GM20431 (cell line): Measurements from ENCODE around the gene AFF3.
"Not testable (repeated sequence)": the region's sequence is repeated elsewhere in the genome, so short reads cannot be mapped to it uniquely, and the experiment has no call there.

Experiments used
- in situ Hi-C: fragments of 300-500 bp; cut with MseI, MboI; formaldehyde crosslinking; loops from one replicate; pipeline ENCODE4 v1.15.0; 2020; ENCODE audit warnings: low sequenced_read_pairs; ENCODE audit not compliant: unreplicated experiment

Gene AFF3

DNA sequence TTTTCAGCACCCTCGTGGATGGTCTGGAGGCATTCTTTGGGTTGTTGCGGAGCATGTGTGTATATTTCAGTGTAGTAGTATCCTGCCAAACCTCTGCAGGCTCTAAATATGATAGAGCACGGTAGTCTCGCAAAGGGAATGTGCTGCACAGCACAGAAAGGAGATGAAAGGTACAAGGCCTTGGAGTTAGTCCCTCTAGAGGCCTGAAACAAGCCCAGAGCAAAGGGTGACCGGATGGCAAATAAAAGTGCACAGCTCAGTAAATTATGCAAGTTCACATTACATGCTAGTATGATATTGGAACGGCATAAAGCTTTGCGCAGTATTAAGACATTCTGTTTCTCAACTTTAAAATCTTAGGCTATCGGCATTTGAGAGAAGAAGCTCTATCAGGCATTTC lies 358.1 kb downstream of the AFF3 start:
- in situ Hi-C loops = no loop called here

DNA sequence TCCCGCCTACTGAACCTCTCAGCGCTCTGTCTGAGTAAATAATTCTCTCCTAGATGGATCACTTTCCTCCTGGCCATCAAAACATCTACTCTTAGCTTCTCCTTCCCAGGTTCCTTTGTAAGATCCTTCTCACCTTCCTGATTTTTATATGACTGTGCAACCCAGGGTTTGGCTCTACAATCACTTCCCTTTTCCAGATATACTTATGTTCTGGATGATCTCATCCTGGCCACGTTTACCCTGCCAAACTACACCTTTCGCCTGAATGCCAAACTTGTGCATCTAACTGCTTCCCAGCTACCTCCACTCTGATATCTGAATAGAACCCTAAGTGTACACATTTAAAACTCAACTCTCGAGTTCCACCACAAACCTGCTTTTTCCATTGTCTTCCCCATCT lies 362.1 kb downstream of the AFF3 start:
- in situ Hi-C loops = no loop called here

DNA sequence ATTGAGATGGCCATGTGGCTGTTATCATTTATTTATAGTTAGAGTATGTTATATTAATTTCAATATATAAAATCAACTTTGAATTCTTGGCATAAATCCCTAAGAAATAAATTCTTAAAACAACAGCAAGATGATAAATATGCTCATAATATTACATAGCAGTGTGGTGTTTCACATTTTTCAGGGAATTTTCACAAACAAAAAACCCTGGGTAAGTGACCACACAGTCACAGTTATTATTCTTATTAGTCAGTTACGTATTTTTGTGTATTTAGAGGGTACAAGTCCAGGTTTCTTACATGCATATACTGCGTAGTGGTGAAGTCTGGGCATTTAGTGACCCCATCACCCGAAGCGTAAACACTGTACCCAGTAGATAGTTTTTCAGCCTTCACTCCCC lies 363.1 kb downstream of the AFF3 start:
- in situ Hi-C loops = no loop called here

DNA sequence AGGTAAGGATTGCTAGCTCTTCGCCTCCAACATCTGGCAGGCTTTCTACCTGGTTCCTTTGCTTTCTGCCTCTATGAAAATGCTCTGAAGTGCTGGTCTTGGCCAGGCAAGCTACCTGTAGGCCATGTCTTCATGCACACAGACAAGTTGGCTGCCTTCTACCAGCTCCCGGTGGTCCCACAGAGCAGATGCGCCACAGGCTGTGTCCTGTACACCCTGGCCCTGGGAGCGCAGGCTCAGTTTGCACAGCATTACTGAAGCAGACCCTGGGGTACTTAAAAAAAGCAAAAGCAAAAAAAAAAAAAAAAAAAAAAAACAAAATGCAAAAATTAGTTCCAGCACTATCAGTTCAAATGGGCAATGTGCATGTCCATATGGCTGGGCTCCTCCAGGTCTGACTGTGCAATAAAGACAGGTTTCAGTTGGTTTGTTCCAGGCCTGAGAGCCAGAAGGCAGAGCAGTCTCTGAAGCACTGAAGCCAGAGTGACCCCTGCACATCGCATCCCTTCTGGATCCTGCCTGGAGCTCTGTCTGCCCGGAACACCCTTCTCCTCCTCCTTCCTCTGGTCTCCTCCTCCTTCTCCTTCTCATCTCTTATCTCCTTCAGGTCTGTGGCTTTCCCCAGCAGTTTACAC lies 364.6 kb downstream of the AFF3 start:
- in situ Hi-C loops = no loop called here

DNA sequence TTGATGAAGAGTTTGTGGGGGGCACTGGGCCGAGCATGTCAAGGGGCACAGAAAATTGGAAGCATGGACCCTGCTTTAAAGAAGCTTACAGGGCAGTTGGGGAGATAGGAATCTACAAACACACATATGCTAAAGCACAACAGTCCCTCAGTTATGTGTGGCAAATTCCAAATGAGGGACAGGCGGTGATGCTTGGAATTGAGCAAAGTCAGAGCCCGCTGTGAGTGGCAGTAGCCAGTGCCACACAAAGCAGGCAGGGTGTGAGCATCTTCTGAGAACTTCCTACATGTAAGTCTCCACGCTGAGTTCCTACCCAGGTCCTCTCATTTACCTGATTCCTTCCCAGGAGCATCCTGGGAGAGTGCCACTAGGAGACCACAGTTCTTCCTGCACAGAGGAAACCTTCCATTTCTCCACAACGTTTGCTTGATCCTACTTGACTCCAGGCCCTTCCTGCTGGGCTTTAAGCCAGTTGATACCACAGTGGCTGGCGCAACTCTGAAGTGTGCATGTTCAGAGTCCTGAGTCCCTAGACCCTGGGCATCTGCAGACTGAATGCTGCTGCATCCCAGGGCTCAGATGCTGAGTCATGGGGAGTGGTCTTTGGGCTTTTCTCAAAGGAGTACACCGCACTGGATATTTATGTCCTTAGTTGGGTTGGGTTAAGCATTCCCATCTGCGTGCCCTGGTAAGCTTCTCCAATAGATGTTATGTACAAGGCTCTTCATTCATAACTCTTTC lies 365.3 kb downstream of the AFF3 start:
- in situ Hi-C loops = no loop called here

DNA sequence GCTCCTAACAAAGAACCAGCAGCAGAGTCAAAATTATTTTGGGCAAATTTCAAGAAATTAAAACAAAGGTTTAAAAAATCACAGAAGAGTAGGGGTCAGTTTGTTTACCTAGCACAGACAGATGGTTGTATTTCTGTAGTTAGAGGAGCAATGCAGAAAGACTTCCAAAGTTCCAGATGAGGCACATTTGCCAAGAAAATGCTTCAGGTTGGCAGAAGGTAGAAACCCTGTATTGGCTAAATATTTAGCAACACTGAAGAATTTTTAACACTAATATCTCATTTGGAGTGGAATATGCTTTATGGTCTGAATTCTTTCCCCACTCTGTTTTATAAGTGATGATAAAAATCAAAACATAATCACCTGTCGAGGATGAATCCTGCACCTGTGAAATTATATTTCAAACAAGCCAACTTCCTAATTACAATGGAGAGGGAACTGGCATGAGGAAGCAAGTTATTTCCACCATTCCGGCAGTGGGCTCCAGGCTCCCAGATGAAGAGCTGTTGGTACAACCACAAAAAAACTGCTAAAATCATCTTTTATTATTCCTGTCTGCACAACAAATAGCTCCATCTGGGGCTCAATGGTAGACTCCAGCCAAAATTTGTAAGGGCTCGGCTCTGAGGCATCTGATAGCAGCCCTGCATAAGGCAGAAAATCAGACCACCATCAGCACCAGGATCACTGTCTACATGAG lies 366.0 kb downstream of the AFF3 start:
- in situ Hi-C loops = no loop called here

DNA sequence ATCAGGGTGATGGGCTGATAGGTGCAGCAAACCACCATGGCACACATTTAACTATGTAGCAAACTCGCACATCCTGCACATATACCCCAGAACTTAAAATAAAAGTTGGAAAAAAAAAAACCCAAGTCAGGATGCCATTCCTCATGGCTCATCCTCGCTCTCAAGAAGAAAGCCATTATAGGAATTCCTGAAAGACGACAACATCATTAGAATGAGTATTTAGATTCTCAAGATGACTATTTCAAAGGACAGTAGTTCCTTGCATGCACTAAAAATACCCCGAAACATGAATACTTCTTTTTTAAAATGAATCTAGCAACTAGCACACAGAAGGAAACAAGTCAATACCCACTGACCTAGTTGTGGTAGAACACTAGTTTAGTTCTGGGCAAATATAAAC lies 366.8 kb downstream of the AFF3 start:
- in situ Hi-C loops = no loop called here

DNA sequence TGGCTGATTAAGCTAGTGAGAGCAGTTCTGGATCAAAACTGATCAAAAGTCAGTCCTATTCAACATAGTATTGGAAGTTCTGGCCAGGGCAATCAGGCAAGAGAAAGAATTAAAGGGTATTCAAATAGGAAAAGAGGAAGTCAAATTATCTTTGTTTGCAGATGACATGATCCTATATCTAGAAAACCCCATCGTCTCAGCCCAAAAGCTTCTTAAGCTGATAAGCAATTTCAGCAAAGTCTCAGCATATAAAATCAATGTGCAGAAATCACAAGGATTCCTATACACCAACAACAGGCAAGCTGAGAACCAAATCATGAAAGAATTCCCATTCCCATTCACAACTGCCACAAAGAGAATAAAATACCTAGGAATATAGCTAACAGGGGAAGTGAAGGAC lies 368.7 kb downstream of the AFF3 start:
- in situ Hi-C loops = not testable (repeated sequence)

DNA sequence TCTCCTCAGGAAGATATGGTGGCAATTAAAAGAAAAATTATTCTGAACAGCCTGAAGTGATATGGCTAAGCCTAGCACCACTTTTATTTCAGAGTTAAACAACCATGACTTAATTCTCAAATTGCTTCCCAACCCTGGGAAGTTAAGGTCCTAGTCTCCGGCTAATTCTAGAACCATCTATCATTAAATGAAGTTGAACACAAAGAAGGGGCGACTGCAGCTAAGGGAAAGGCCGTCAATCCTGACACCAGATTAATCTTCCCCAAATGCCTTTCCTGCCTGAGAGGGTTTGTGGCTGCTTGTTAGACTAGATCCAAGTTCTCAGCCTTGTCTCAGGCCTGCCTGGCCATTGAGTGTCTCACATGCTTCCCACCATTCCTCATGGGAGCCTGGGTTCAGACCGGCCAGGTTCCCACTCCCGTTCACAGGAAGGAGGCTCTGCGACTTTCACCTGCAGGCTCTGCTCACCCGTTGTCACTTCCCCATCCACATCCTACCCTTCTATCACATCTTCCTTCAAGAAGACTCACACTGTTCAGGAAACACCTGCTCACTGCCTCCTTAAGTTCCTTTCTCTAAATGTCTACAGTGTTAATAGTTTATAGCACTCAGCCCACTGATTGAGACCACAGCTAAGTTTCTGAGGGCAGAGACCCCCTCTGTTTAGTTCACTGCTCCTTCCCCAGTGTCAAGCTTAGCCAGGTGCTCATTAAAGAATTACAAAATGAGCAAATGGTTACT lies 369.6 kb downstream of the AFF3 start:
- in situ Hi-C loops = no loop called here

DNA sequence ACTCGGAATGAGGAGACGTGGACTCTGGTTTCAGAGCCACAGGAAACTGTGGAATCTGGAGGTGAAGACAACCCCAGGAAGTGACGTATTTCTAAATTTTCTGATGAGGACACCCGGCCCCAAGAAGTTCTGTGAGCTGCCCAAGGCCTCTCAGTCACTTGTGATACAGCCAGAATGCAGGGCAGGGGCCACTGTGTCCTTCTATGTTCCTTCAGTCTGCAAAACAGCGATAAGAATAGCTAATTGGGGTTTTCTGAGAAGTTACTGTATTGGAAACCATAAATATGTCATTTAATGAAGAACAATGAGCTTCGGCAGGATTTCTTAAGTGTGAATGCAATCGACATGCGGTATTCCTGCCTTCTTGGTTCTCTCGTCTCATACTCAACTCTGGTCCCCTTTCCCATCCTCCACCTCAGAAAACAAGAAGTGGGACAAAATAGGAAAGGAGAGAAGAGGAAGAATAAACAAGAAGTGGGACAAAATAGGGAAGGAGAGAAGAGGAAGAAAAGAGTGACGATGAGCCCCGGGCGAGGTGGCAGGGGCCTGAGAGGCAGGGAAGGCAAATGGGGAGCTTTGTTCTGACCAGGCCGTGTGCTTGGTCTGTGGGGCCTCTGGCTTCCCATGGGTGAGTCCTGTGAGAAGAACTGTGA lies 370.6 kb downstream of the AFF3 start:
- in situ Hi-C loops = no loop called here

DNA sequence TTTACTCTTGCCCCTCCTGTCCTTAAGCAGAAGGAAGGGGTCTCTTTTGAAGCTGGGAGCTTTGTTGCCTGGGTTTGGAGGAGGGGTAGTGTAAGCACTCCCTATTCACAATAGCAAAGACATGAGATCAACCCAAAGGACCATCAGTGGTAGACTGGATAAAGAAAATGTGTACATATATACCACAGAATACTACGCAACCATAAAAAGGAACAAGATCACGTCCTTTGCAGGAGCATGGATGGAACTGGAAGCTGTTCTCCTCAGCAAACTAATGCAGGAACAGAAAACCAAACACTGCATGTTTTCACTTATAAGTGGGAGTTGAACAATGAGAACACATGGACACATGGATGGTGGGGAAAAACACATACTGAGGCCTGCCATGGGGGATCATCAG lies 371.5 kb downstream of the AFF3 start:
- in situ Hi-C loops = no loop called here

DNA sequence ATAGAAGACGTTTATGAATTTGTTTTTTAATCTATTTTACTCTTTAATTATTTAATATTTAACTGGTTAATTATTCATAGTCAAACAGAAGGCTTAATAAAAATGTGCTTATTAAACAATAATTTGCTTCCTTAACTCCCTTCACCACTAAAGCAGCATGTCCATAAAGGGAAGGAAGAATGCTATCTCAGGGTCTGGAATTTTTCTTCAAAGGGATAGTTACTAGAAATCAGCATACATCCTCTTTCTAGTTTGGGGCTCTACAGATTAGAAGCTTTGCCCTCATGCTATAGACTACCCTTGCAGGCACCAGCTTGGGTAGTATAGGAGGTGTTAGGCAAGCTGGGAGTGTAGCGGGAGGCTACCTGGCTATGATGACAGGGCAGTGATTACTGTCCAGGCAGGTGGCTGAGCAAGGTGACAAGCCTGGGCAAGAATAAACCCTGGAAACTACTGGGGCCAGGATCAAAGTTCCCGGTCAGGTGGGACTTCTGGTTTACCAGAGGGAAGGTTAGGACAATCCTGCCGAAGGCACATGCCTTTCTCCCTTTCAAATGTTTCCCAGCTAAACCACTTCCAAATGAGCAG lies 376.6 kb downstream of the AFF3 start:
- in situ Hi-C loops = no loop called here

DNA sequence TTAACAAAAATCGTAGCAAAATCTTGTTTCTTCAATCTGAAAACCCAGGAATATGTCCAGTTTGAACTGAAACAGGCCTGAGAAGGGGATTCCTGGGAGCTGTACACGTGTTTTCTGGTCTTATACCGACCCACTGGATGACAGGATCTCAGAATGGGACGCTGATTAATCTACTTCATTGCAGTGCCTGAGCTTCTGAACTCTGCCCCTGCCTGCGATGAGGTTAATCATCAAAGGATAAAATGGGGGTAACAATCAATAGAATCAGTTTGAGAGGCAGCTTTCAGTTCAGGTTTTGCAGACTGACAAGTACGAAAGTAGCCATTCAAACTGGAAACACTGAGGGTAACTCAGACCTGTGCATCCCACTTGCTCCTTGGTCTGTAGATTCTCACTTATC lies 378.6 kb downstream of the AFF3 start:
- in situ Hi-C loops = no loop called here

DNA sequence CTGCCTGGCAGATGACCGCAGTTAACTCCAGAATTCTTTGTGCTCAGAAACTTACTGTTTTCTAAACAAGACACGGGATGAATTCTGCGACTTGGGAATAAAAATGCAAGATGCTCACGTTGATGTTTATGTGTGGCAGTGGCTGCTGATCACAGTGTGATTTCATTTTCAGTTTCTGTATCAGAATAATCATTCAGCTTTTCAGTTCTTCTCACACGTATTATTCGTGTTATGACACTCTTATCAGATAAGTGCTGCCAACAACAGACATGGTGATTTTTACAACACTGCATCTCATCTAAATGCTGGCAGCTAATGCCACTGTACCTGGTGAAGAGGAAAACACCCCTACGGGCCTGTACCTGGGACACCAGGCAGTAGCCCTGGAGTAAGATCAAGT lies 379.7 kb downstream of the AFF3 start:
- in situ Hi-C loops = no loop called here

DNA sequence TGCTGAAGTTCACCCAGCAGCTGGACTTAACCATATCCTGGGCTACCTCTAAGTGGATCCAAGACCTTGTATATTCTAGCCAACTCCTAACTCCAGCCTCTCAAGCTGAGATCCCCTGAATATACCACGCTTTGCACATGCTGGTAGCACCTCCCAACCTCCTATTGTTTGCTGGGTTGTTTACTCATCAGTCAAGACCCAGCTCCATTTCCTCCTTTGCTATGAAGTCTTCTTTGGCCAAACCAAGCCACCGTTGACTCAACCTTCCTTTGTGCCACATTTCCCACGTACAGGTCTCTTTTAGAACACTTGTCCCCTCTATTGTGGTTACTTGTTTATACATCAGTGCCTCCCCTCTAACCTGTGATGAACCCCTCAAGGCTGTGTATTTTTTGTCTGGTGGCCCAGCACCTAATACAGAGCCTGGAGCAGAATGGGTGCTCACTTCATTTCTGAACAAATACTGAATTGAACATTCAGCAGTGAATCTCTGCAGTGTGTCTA lies 384.7 kb downstream of the AFF3 start:
- in situ Hi-C loops = no loop called here

DNA sequence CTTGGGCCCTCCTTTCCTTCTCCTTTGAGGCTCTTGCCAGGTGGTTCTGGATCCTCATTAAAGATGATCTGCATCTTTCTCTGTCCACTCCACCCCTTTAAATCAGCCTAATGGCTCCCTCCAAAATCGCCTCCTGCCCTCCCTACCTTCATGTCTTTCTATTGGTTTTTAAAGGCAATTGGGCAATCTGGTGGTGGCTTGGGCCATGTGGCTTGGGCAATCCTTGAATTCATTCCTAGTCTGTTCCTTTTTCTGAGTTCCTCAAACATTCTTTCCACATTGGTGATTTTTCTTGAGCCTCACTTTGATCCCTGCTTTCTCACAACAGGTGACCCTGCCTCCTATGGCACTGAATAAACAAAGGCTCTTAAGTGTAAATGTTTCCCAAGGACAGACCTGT lies 386.3 kb downstream of the AFF3 start:
- in situ Hi-C loops = no loop called here

DNA sequence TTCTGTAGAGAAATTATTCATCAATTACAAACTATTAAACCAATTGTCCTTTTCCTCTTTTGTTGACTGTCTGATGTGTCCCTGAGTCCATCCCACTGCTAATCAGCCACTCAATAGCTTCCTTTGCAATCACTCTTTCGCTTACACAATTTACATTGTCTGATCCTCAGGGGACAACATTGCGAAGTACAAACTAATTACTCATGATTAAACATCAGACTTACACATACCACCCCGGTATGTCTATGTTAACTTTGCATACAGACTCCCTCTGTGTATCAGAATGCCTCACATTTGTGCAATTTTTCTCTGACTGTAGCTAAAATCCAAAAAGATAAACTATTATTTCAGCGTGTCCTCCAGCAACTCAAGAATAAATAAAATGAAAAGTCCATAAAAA lies 388.2 kb downstream of the AFF3 start:
- in situ Hi-C loops = no loop called here

DNA sequence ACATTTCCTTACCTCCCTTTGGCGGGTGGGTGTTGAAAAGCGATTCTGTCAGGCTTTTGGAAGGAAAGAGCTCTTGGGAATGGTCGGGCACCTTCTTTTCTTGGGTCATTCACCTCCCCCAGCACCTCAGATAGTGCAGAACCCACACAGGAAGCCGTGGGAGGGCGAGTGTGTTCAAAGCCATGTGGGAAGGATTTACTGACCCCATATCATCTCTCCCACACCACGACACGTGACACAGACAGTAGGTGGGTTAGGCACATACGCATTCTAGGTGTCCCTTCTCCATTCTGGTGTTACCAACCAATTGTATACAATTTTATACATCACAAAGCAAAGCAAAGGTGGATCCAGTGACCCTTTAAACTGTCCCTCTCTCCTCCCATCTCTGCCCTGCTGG lies 388.9 kb downstream of the AFF3 start:
- in situ Hi-C loops = no loop called here

DNA sequence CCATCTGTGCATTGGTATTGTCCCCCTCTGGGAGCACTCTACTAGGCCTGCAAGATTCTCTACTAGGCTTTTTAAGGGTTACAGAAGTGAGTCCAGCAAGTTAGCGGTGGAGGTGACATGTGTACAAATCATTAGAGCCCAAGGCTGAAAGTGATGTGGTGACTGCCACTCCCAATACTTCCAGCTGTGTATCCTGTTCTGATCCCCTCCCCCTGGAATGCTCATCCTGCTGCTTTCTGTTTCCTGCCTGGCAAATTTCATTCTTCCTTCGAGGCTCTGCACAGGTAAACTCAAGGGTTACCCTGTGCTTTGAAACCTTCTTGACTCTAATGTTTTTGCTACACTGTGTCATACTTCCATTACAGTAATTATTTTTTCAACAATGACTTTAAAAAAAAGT lies 394.0 kb downstream of the AFF3 start:
- in situ Hi-C loops = no loop called here

DNA sequence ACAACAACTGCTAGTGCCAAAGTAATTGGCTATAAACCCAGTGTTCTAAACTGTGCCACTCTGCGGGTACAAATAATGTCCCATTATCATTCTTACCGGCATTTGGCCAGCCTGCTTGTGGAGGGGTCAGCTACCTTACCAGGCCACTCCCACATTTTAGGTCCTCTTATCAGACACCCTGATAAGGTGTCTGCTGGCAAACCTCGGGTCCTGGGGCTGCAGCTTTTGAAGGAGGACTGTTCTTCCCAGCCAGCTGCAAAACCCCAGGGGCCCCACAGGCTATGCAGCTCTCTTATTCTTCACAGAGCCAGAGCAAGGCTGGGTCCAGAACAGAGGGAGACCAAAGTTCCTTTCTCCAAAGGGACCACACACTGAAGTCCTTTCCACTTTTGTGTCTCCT lies 394.5 kb downstream of the AFF3 start:
- in situ Hi-C loops = no loop called here
